Stimulated activated CD8-positive, alpha-beta memory T cell treated with anti-CD3 and anti-CD28 coated beads, Interleukin-15, amount 100 ng/mL, for 48 hours (primary cell): ENCODE results near the gene RGS8.
A peak's percentile ranks its signal among the peaks of the same experiment; 100 is the strongest.

Source experiments
- DNase-seq, 2 donors: peaks; one replicate each; pipeline ENCODE4 v3.0.0-alpha.2; 2020; ENCODE audit warnings: low read depth in 2 of 2

The RGS8 gene, protein sequence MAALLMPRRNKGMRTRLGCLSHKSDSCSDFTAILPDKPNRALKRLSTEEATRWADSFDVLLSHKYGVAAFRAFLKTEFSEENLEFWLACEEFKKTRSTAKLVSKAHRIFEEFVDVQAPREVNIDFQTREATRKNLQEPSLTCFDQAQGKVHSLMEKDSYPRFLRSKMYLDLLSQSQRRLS

DNA sequence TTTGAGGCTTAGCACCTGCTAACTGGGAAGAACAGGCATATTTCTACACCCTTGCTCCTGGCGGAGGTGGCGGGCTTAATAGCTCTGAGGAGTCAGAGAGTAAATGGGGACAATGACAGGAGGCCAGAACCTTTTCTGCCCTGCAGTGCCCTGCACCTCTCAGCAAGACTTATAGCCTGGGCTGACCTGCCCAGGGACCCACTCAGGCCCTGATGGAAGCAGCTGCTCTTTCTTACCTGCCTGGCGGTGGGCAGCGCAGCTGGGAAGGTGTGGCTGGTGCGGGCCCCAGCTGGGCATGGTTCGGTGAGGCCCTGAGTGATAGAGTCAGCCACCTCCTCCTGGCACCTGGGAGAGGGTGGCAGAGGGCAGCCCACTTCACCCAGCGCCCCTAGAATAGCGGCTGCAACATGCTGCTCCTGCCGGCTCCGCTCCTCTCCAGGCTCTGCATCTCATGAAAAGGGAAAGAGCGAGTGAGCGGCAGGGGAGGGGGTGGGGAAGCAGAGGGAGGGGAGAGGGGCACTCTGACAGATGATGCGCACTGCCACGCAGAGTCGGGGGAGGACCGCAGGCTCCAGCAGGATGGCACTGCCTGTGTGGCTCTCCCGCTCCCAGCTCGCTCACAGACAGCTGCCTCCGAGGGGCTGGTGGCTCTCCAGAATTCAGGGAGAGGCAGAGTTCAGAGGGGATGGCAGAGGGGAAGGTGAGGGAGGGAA, at the start of gene RGS8:
Gene RGS8, minus strand, starts transcription at position 472 of the 713 bp plus-strand sequence. CDS start 14,938 bp downstream, outside the sequence.
- DNase-seq: no peak

DNA sequence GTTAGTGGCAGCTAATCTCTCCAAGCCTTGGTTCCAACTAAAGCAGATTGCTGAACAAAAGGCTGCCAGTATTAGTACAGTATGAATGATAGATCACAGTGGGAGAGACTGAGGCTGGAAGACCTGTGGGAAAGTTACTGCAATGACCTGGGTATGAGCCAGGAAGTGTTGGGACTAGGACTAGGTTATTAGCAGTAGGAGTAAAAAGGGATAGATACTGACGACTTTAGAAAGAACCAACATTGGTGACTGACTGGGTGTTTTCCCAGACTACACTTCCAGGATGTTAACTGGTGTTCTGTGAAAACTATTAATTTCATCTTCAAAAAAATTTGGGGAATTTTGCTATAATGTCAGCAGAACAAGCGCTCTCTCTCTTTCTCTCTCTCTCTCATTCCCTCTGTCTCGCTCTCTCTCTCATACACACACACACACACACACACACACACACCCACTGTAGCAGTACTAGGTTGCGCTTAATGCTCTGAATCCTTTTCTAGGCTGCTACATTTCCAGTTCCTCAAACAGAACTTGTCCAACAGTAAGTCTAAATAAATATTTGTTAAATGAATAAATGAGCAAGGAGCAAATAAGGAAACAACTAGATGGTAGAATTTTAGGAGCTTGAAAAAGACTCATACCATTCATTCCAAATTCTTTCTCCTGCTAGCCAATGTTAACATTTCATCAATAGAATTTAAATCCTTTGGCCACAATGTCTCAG, 47.6 kb upstream of the RGS8 start:
- DNase-seq: no peak

DNA sequence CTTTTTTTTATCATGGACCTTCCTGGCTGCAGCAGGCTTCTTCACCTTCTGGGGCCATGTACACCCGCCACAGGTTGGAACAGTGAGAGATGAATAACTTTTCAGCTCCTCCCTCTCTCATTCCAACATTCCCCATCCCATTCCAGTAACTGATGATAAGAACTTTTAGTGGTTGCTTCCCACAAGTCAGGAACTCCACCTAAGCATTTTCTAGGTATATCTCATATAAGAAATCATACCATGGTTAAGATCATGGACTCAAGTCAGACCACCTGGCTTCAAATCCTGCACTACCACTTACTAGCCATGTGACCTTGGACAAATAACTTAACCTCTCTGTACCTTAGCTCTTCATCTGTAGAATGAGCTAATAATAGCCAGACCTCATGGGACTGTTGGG, 42.5 kb upstream of the RGS8 start:
- no peak for DNase-seq

DNA sequence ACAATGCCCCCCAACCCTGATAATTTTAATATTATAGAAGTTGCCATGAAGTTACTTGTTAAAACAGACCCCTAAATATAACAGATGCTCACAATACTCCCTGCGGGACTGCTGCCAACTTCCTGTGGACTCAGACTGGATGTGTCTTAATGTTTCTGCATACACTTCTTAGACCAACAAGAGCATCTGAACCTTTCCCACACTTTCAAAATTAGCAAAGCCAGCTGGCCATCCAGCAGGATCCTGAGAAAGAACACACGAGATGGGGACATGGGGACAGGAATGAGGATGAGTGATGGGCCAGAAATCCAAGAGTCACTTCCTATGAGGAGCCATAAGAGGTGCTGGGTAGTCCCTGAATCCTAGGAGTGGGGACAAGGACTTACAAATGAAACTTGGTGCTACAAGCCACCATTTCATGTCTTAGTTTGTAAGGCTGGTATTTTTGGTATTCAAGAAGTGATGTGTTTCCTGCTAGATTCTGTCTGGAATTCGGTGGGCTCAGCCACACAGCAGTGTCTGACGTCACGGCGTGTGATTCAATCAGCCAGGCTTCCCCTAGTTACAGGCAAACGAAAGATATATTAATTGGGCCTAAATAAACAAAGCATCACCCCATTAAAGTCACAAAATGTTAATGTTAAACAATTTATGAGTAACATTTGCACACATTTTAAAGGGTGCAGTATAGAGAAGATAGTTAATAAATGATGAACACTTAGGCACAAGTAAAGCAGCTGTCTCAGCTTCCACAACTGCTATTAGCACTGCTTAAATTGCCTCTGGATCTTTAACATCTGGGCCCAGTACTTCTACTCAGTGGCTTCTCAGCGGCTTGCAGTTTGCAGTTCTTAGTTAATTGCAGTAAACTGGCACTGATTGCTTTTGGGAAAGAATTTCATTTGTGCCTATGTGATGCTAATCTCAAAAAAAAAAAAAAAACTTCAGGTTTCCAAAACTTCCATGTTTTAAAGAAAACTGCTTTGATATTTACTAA, 41.2 kb upstream of the RGS8 start:
- no peak for DNase-seq

DNA sequence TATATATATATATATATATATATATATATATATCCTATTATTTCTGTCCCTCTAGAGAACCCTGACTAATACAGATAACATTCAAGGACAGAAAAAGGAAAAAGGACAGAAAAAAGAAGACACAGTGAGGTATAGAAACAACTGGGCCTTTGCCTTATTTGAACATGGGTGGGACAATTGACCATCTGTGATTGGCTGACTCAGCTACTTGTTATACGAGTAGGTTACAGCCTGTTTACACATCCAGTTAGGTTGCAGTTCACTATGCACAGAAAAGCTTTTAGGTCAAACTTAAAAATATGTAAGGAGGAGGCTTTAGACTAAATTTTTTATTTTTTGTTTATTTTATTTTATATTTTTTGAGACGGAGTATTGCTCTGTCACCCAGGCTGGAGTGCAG, 39.8 kb upstream of the RGS8 start:
- no peak for DNase-seq

DNA sequence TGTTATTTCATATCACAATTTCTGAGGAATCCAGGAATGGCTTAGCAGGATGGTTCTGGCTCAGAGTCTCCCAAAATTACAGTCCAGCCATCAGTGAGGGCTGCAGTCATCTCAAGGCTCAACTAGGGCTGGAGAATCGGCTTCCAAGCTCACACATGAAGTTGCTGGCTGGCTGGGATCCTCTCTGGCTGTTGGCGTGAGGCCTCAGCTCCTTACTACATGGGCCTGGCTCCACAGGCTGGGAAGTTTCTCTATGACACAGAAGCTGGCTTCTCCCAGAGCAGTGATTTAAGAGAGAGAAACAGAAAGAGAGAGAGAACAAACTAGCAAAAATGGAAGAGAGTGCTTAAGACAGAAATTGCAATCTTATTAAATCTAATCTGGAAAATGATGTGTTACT, 38.8 kb upstream of the RGS8 start:
- no peak for DNase-seq

DNA sequence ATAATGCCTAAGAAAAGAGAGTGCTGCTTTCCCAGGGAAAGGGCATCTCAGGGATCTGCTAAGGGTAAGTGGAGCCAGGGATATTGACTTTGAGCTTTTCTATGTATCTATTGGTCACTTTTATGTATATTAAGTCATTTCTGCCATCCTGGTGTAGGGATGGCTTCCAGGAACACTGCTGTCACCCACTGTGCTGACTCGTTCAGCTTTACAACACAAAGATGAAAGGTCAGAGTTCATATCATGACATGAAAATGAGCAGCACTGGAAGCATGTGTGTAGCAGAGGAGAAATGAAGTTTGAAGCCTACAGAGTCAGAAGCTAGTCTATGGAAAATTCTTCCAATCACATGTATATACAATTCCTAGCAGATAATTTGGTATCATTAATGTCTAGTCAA, 37.1 kb upstream of the RGS8 start:
- no peak for DNase-seq

DNA sequence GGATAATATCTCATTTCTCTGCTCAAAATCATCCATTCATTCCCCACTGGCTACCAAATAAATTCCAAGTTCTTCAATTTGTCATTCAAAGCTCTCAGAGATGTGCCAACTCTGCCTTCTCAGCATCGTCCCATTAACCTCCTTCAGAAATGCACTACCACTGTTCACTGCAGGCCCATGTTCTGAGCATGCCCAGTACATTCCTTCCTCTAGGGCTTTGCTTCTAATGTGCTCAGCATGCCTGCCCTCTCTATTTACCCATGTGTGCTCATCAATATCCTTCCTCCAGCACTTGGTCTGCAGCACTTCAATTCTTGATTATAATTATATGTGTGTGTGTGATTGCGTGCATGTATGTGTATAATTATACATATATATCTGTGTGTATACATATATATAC, 36.1 kb upstream of the RGS8 start:
- DNase-seq: no peak

DNA sequence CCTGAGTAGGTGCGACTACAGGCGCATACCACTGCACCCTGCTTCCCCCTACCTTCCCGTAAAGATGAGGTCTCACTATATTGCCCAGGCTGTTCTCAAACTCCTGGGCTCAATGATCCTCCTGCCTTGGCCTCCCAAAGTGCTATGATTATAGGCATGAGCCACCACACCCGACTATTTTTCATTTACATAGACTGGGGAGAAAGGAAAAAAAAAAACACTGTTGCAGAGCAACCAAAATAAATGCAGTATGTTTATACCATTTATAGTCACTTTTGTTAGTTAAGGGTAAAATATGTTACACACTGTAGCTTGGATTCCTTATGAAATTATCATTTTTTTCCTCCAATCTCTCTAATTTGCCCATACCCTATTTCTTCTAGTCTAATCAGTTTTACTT, 35.2 kb upstream of the RGS8 start:
- no peak for DNase-seq

DNA sequence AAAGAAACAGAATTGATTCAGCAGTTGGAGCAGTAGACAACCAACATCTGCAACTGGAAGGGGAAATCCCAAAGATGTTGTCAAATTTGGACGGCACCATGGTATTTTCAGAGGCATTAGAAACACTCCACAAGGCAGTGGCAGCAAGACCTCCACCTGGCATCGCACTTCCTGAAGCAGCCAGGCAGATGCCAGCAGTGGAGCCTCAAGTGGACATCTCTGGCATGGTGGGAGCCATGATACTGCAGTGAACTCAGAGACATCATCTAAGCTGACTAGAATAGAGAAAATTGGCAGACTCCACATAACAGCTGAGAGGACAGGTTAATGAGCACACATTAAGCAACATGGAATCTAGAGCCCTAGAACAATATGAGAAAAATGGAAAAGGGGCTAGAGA, 33.9 kb upstream of the RGS8 start:
- no peak for DNase-seq

DNA sequence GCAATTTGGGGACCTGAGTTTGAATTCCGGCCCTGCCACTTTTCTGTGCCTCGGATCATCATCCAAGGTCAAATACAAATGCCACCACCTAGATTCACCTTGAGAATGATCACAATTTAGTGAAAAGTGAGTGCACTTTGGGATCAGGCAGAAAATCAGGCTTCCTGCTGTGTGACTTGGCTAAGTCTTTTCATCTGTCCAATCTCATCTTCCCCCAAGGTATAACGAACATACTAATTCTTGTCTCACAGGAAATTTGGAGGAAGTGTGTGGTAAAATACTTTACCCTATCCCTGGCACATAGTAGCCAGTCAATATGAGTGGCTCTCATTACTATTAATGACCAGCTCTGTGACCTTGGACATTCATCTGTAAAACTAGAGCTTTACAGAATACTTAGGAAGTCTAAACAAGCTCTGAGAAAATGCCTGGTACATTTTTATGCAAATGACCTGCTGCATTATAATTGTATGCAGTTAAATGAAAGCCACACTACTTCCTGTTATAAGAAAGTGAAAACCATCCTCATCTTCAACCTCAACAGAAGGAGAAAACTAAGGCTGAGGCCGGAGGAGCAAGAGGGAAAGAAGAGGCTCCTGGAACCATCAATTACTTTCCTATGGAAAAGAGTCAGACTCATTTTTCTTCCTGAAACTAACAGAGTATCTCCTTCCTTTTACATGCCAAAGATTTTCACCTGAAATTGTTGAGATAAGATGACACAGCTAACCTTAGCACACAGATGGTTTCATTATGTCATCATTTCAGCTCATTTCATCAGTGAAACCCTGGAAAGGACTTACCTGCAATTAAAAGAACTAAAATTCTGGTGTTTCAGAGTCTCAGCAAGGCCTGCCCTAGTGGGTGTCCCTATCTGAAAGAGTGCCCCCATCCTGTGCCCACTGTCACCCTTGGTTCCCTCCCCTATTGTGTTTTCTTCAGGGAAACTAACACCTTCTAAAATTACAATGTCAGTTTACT, 32.6 kb upstream of the RGS8 start:
- DNase-seq: no peak

DNA sequence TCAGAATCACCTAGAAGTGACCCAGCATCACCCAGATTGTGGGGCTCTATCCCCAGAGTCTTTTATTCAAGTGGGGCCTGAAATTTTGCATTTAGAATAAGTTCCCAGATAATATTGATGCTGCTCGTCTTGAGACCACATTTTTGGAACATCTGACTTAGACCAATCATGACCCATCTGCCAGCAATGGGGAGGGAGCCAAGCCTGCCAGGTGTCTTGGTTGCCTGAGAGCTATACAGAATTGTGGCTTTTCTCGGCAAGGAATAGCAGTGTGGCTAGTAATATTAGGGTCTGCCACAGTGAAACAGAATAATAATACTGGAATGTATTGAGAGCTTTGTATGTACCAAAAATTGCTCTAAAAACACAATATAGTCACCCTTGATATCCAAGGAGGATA, 31.1 kb upstream of the RGS8 start:
- no peak for DNase-seq

DNA sequence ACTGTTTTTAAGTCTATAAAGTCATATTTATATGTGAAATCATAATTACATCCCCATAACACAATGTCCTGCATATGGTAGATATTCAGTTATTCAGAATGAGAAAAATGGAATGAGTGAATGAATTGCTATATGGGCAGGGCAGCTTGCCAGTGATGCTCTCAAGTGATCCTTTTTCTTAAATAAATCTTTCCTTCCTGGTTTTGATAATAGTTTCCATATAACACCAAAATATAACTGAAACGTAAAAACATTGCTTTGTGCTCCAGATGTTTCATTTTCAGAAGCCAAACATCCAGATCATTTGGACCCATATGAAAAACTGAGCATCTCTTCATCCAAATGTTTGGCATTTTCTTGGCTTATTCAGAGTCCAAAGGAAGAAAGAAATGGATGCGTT, 30.2 kb upstream of the RGS8 start:
- DNase-seq: no peak

DNA sequence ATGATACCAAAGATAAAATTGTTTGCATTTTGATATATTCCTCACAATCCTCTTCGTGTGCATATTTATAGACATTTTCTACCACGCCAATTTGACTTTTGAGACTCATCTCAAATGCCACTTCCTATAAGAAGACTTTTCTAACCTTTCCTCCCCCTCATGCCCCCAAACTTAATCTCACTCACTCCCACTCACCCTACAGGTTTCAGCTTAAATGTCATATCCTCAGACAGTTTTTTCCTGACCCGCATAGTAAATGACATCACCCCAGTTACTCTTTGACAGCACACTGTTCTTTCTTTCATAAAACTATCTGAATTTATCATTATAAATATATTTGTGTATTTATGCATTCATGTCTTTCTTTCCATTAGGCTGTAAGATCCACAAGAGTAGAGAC, 29.6 kb upstream of the RGS8 start:
- peak in 1 of 2 donors; percentile 12 for DNase-seq

DNA sequence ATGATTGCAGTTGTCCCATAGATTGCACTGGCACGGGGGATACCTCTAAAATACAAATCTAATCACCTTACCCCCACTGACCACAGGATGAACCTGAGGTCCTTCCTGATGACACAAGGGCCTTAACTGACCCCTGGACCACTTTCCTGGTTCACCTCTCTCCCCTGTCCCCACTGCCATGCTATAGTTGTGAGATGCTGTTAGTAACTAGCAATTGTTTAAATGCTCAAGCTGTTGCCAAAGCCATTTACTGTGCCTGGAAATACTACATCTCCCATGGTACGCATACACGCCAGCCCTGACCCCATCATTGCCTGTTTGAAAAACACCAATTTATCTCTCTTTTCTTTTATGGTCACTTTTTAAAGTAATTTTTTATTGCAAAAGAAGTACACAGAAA, 29.1 kb upstream of the RGS8 start:
- no peak for DNase-seq

DNA sequence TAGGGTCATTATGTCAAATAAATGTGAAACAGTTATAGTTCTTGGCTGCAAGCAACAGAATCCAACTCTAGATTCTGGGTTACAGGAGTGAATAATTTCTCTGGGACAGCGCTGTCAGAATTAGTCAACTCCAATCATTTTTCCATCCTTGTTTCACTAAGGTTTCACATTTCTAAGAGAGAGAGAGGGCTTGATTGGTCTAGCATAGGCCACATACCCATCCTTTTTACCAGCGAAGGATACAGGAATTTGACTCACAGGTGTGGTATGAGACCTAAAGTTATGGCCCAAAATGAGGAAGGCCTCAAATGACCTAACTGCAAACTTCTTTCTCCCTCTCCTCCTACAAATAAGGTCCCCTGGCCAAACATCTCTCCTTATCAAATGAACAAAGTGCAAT, 25.5 kb upstream of the RGS8 start:
- DNase-seq: no peak

DNA sequence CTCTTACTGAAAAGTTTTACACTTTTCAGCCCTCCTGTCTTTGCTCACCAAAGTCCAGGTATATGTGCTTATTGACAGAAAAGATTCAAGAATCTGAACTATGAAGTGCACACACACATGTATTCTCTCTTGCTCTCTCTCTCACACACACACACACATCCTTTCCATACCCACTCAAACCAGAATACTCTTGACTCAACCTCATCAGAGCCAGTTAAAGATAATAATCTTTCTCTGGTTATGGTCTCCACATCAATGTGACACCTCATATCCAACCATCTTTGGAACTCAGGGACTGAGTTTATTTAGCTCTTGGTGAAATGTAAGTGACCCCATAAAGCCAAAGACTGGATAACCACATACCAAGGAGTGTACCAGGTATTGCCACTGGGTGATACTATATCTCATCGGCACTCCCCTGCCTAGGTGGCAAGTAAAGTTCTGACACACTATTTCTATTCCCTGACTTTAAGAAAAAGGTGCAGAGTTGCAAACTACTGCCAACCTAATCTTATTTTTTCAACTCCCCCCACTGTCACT, 24.9 kb upstream of the RGS8 start:
- no peak for DNase-seq

DNA sequence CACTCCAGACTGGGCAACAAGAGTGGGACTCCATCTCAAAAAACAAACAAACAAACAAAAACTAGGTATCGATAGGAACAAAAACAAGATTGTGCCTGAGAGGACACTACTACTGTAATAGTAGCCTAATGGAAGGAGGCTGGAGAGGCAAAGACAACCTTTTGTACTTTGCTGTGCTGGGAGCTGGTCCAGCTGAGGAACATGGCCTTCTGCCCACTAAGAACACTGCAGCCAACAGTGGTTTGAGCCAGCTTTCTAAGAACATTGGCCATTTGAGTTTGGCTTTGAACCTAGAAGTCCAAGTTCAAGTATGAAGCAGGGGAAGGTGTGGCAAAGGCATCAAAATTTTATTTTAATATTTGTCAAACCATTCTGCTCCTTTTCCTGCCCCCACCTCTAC, 22.7 kb upstream of the RGS8 start:
- DNase-seq: no peak

DNA sequence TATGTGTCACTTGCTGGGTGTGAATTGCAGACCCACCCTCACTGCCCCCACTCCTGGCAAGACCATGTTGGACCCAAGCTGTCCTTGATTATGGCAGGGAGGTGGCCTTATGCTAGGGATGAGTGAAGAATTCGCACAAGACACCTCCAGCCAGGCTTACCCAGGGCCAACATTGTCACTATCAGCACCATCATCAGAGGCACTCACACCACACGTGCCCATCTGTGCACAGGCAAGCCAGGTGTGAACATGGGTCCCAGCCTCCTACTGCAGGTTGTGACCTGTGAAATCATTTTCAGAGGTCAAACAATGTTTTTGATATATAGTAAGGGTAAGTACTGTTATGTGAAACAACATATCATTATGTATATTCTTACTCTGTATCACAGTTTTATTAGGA, 20.3 kb upstream of the RGS8 start:
- DNase-seq: no peak

DNA sequence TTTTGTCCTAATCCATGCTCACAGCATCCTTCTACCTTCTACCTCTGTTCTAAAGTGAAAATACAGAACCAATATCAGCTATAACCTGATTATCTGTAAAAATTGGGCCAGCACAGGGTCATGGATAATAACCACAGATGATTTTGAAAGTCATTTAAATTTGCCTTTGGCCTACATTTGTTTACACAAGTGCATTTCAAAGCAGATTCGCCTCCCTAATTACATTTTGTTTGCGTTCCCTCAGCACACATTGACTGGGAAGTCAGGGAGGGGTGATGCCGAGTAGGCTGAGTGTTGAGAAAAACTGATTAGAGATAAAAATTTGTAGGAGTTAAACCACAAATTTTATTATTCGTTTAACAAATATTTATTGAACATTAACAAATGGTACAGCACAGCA, 19.2 kb upstream of the RGS8 start:
- DNase-seq: no peak
